K562 (cell line): ENCODE results near the gene WDPCP. TPM values are rescaled to one million over a fixed set of nuclear protein-coding genes. Genes with fewer than 3 reads are reported as not detected.

Experiments
- ATAC-seq: fragments of 200-7000 bp; cut with Tn5 transposase; 3 replicates; pipeline ENCODE4 v1.9.1; 2020; ENCODE audit warnings: moderate library complexity
- BruUV-seq: library from RNA; stranded (reverse); fragments of 400-500 nt; replicated peaks from 2 replicates; lab custom pipeline; 2021; lab: Mats Ljungman, UMichigan
- CTCF ChIA-PET: fragments of 300-600 bp; formaldehyde crosslinking; extraction: SDS; loops from one replicate; lab custom pipeline; 2021; ENCODE audit warnings: low intra/inter-chr PET ratio; lab: Yijun Ruan, JAX
- POLR2A ChIA-PET: fragments of 300-600, 350-650 bp; sonication (Branson Sonifier 250); formaldehyde crosslinking; extraction: SDS; loops from one replicate; lab custom pipeline; 2021; ENCODE audit warnings: antibody characterized with exemption, inconsistent platforms; lab: Yijun Ruan, JAX
- DNase-seq, 4 experiments: peaks; one replicate each; pipeline versions ENCODE4 v3.0.0 to v3.0.0-alpha.2; 2011 to 2018; ENCODE audit warnings: low spot score in 3 of 4, mixed read lengths in 3 of 4; ENCODE audit errors: extremely low read depth in 1 of 4
- FAIRE-seq: peaks from 2 replicates; lab custom pipeline; 2011; peaks lifted over from hg19 to GRCh38; lab: Jason Lieb, UNC
- H2AFZ ChIP-seq: 2 replicates; pipeline ENCODE4 v1.6.0; 2011; ENCODE audit warnings: low read depth, low read length, control low read depth, inconsistent platforms
- H3K27ac ChIP-seq: fragments of 200-600 bp; 3 replicates; pipeline ENCODE4 v1.8.0; 2011; ENCODE audit warnings: low read depth, mild to moderate bottlenecking, control low read depth, inconsistent platforms, low read length, moderate library complexity, mixed read lengths; ENCODE audit errors: extremely low read depth
- H3K27me3 ChIP-seq, 2 experiments: fragments of 300-600 bp in 1 of 2; 2 replicates in 1 of 2; 3 replicates in 1 of 2; pipeline versions ENCODE4 v1.6.0 to v1.8.0; 2011; ENCODE audit warnings: inconsistent platforms in 2 of 2, low read length in 2 of 2, mild to moderate bottlenecking in 1 of 2, mixed read lengths in 1 of 2, moderate library complexity in 1 of 2; ENCODE audit not compliant: control insufficient read depth in 2 of 2, insufficient read depth in 2 of 2
- H3K36me3 ChIP-seq: fragments of 300-600 bp; 3 replicates; pipeline ENCODE4 v1.8.0; 2011; ENCODE audit warnings: mild to moderate bottlenecking, low read length, inconsistent platforms; ENCODE audit not compliant: control insufficient read depth, insufficient read depth
- H3K4me1 ChIP-seq, 2 experiments: fragments of 200-600 bp in 1 of 2; replicated peaks in 1 of 2; 2 replicates in 1 of 2; 3 replicates in 1 of 2; pipeline versions ENCODE4 v1.5.1 to v1.8.0; 2011; ENCODE audit warnings: inconsistent platforms in 2 of 2, low read length in 2 of 2, mild to moderate bottlenecking in 1 of 2, mixed read lengths in 1 of 2, moderate library complexity in 1 of 2; ENCODE audit not compliant: control insufficient read depth in 2 of 2, insufficient read depth in 2 of 2
- H3K4me2 ChIP-seq: 2 replicates; pipeline ENCODE4 v1.6.1; 2011; ENCODE audit warnings: low read length, control low read depth, inconsistent platforms, mixed read lengths; ENCODE audit not compliant: insufficient read depth
- H3K4me3 ChIP-seq: fragments of 200-600 bp; sonication (generic), shearing (Covaris generic); 2 replicates; pipeline ENCODE4 v1.5.1; 2016; ENCODE audit warnings: control low read depth, inconsistent platforms
- H3K79me2 ChIP-seq: fragments of 200-600 bp; 3 replicates; pipeline ENCODE4 v1.8.0; 2011; ENCODE audit warnings: low read length, inconsistent platforms; ENCODE audit not compliant: control insufficient read depth, insufficient read depth
- H3K9ac ChIP-seq, 2 experiments: 2 replicates each; pipeline versions ENCODE4 v1.6.0 to v1.6.1; 2011; ENCODE audit warnings: low read depth in 2 of 2, low read length in 2 of 2, control low read depth in 1 of 2, inconsistent platforms in 1 of 2, mild to moderate bottlenecking in 1 of 2, mixed read lengths in 1 of 2; ENCODE audit not compliant: insufficient read depth in 1 of 2
- H3K9me1 ChIP-seq: one replicate; pipeline ENCODE4 v1.6.0; 2011; ENCODE audit warnings: inconsistent platforms, mild to moderate bottlenecking, low read length, moderate library complexity; ENCODE audit not compliant: control insufficient read depth, insufficient read depth
- H3K9me3 ChIP-seq: replicated peaks from 2 replicates; pipeline ENCODE4 v1.5.1; 2011; ENCODE audit warnings: low read depth, low read length, inconsistent platforms; ENCODE audit not compliant: control insufficient read depth, insufficient read depth
- H4K20me1 ChIP-seq: replicated peaks from 2 replicates; pipeline ENCODE4 v1.6.1; 2011; ENCODE audit warnings: low read length, inconsistent platforms, mixed read lengths; ENCODE audit not compliant: control insufficient read depth, insufficient read depth
- FOXA1 ChIP-seq: fragments of 450-650 bp; IDR thresholded peaks from 2 replicates; pipeline ENCODE4 v1.6.1; 2016; ENCODE audit warnings: mild to moderate bottlenecking, borderline replicate concordance
- FUS ChIP-seq: fragments of 200-400 bp; formaldehyde crosslinking; optimal IDR thresholded peaks from 2 replicates; pipeline ENCODE3; 2017; ENCODE audit warnings: low read depth, low read length
- MEF2A ChIP-seq: IDR thresholded peaks from 2 replicates; pipeline ENCODE4 v1.6.1; 2011; ENCODE audit warnings: low read depth, mild to moderate bottlenecking, low read length, moderate library complexity; ENCODE audit not compliant: control insufficient read depth
- RFX1 ChIP-seq: fragments of 450-650 bp; IDR thresholded peaks from 2 replicates; pipeline ENCODE4 v1.6.1; 2016; ENCODE audit warnings: mild to moderate bottlenecking, moderate library complexity
- SIRT6 ChIP-seq: IDR thresholded peaks from one replicate; pipeline ENCODE4 v1.6.1; 2012; ENCODE audit warnings: low read depth, mild to moderate bottlenecking, control low read depth, inconsistent platforms, low read length, moderate library complexity
- SREBF1 ChIP-seq: fragments of 150-350 bp; IDR thresholded peaks from 2 replicates; pipeline ENCODE4 v1.6.1; 2014; ENCODE audit warnings: antibody characterized with exemption, low read depth, low read length, borderline replicate concordance
- STAT5B ChIP-seq: fragments of 250-450 bp; sonication (Bioruptor Pico); IDR thresholded peaks from 2 replicates; pipeline ENCODE4 v1.8.0; 2021; ENCODE audit warnings: mild to moderate bottlenecking, inconsistent platforms
- in situ Hi-C: fragments of 300-500 bp; cut with MboI; formaldehyde crosslinking; loops from 4 replicates; pipeline ENCODE4 v1.15.0; 2018; ENCODE audit warnings: inconsistent platforms, mixed read lengths
- intact Hi-C: fragments of 100-400 bp; cut with micrococcal nuclease; formaldehyde crosslinking; loops from 2 replicates; pipeline ENCODE4 v1.14.2; 2022
- polyA plus RNA-seq, 8 experiments: library from polyadenylated mRNA; depleted of rRNA in 4 of 8; stranded (reverse) in 5 of 8; unstranded in 3 of 8; fragments of >200 nt; fragmentation: Nextera tagmentation in 2 of 8; fragmentation: Illumina TruSeq in 1 of 8; extraction: Ambion mirVana in 2 of 8; extraction: Trizol in 1 of 8; gene quantifications; 2 replicates each; pipeline versions ENCODE4 v1.2.1 to v1.2.3, GENCODE V29; 2011 to 2014; ENCODE audit warnings: inconsistent platforms in 1 of 8, missing spikeins in 1 of 8
- total RNA-seq, 7 experiments: library from RNA; depleted of rRNA in 6 of 7; stranded (reverse); fragments of >200 nt in 6 of 7; fragmentation: Illumina TruSeq in 2 of 7; extraction: Trizol in 2 of 7; gene quantifications; 2 replicates each; pipeline versions ENCODE4 v1.2.1 to v1.2.3, GENCODE V29; 2011 to 2021; ENCODE audit warnings: low replicate concordance in 1 of 7
- TF ChIP-seq, protein P1 (sequence below): IDR thresholded peaks from 3 replicates; pipeline ENCODE4 v1.6.1; 2011; ENCODE audit warnings: borderline replicate concordance, mild to moderate bottlenecking; ENCODE audit not compliant: insufficient read length, insufficient read depth
- TF ChIP-seq, protein P2 (sequence below): IDR thresholded peaks from 2 replicates; pipeline ENCODE4 v1.6.1; 2011; ENCODE audit warnings: borderline replicate concordance, low read depth, mild to moderate bottlenecking, moderate library complexity, low read length; ENCODE audit not compliant: insufficient read depth, poor library complexity, severe bottlenecking
- TF ChIP-seq, protein P3 (sequence below): fragments of 250-450 bp; sonication (Bioruptor Pico); IDR thresholded peaks from 2 replicates; pipeline ENCODE4 v1.5.0; 2021

WDPCP gene
- total and polyA plus RNA-seq, 9 of the 15 experiments (the other 6 are each of a cell fraction or from before 2014, with no cell fraction given) = 1.4 to 6.4 (median 5.5) TPM

DNA sequence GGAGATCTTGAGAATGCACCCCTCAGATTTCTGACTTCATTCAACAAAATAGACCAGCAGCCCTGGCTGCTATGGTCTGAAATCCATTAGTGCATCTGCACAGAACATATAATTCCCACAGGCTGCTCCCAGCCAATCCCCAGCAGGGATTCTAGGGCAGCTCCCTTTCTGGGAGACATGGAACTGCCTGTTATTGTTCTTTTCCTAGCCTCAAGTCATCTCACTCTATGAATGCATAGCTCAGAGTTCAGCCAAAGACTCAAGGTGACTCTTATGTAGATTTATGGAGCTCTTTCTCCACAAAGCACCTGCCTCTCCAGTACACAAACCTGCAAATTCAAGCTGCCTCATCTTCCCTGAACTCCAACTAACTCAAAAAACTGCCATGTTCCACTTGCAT, 241.9 kb downstream of the WDPCP start:
- CTCF ChIA-PET = no interaction called here
- Histone ChIP-seq H4K20me1 (no peaks in the 10 kb centered on the region), H3K4me2 (no peak overlapping the region), H3K9me1 (no peaks in the 10 kb centered on the region), H3K27ac (no peak overlapping the region), H3K9ac (no peak overlapping the region), H3K79me2 (no peaks in the 10 kb centered on the region), H3K4me3 (no peak overlapping the region), H3K4me1 (no peaks in the 10 kb centered on the region), H3K36me3 (no peaks in the 10 kb centered on the region), H3K27me3 (no peaks in the 10 kb centered on the region), H2AFZ (no peak overlapping the region), H3K9me3 (no peaks in the 10 kb centered on the region)
- FAIRE-seq (no peak), DNase-seq (no peak), ATAC-seq (no peak)
- no TSS peak for BruUV-seq
- POLR2A ChIA-PET = interaction anchor here (1.5 kb wide), 1 partner anchor 14 kb away, joined by 3 read pairs; no protein-coding TSS in a partner anchor
- no peak for TF ChIP-seq FUS
- TF ChIP-seq RFX1 = no peak
- no peak for TF ChIP-seq SREBF1
- no peak for TF ChIP-seq FOXA1
- TF ChIP-seq STAT5B (CRISPR knock-in tag) = no peak
- TF ChIP-seq, protein P1, sequence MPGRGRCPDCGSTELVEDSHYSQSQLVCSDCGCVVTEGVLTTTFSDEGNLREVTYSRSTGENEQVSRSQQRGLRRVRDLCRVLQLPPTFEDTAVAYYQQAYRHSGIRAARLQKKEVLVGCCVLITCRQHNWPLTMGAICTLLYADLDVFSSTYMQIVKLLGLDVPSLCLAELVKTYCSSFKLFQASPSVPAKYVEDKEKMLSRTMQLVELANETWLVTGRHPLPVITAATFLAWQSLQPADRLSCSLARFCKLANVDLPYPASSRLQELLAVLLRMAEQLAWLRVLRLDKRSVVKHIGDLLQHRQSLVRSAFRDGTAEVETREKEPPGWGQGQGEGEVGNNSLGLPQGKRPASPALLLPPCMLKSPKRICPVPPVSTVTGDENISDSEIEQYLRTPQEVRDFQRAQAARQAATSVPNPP = no peak
- TF ChIP-seq MEF2A = no peak
- TF ChIP-seq, protein P2, sequence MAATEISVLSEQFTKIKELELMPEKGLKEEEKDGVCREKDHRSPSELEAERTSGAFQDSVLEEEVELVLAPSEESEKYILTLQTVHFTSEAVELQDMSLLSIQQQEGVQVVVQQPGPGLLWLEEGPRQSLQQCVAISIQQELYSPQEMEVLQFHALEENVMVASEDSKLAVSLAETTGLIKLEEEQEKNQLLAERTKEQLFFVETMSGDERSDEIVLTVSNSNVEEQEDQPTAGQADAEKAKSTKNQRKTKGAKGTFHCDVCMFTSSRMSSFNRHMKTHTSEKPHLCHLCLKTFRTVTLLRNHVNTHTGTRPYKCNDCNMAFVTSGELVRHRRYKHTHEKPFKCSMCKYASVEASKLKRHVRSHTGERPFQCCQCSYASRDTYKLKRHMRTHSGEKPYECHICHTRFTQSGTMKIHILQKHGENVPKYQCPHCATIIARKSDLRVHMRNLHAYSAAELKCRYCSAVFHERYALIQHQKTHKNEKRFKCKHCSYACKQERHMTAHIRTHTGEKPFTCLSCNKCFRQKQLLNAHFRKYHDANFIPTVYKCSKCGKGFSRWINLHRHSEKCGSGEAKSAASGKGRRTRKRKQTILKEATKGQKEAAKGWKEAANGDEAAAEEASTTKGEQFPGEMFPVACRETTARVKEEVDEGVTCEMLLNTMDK = no peak
- TF ChIP-seq SIRT6 = no peak
- TF ChIP-seq, protein P3, sequence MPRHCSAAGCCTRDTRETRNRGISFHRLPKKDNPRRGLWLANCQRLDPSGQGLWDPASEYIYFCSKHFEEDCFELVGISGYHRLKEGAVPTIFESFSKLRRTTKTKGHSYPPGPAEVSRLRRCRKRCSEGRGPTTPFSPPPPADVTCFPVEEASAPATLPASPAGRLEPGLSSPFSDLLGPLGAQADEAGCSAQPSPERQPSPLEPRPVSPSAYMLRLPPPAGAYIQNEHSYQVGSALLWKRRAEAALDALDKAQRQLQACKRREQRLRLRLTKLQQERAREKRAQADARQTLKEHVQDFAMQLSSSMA (CRISPR knock-in tag) = no peak
- intact Hi-C loops (no loop called here), in situ Hi-C loops (no loop called here)
